CD4-positive, alpha-beta T cell treated with Interleukin-6 for 4 hours (primary cell): ENCODE results near the gene C14orf93.

Source experiments
- DNase-seq: peaks from one replicate; pipeline ENCODE4 v3.0.0-alpha.2; 2020; ENCODE audit warnings: mixed read lengths

Gene C14orf93

GRCh38 chr14:23009939-23010726, at the start of gene C14orf93:
TSS of gene C14orf93 (minus strand) at chr14:23010143. CDS start at chr14:22999023, 11,120 bp downstream.
- peak; percentile 88 for DNase-seq

- no peak for DNase-seq
Measured at GRCh38 chr14:23058654-23059504, 48.9 kb upstream of the C14orf93 start.

- peak; percentile 93 for DNase-seq
Measured at GRCh38 chr14:23057757-23058653, 48.1 kb upstream of the C14orf93 start.

- peak; percentile 82 for DNase-seq
Measured at GRCh38 chr14:23056956-23057756, 47.2 kb upstream of the C14orf93 start, which contains the start of gene CDH24. TSS of gene CDH24 (minus strand) at chr14:23057520. CDS start at chr14:23055733, 1,787 bp downstream.

GRCh38 chr14:23056145-23056955, 46.4 kb upstream of the C14orf93 start:
- peak; percentile 79 for DNase-seq

GRCh38 chr14:23055621-23056144, 45.7 kb upstream of the C14orf93 start:
- no peak for DNase-seq

- DNase-seq = no peak
Measured at GRCh38 chr14:23055147-23055550, 45.2 kb upstream of the C14orf93 start.

- peak; percentile 54 for DNase-seq
Measured at GRCh38 chr14:23054000-23054811, 44.3 kb upstream of the C14orf93 start.

- no peak for DNase-seq
Measured at GRCh38 chr14:23053426-23053825, 43.5 kb upstream of the C14orf93 start.

- DNase-seq = no peak
Measured at GRCh38 chr14:23052671-23053070, 42.7 kb upstream of the C14orf93 start.

GRCh38 chr14:23052182-23052623, 42.3 kb upstream of the C14orf93 start:
- no peak for DNase-seq

- DNase-seq = no peak
Measured at GRCh38 chr14:23051141-23052057, 41.5 kb upstream of the C14orf93 start.

- no peak for DNase-seq
Measured at GRCh38 chr14:23049011-23049410, 39.1 kb upstream of the C14orf93 start.

- no peak for DNase-seq
Measured at GRCh38 chr14:23047751-23048693, 38.1 kb upstream of the C14orf93 start.

- DNase-seq = no peak
Measured at GRCh38 chr14:23047034-23047634, 37.2 kb upstream of the C14orf93 start.

GRCh38 chr14:23045419-23046357, 35.7 kb upstream of the C14orf93 start:
- DNase-seq = no peak
